Lower leg skin (tissue), 3 donors: ENCODE data around the gene KRT16.

Experiments used
- CTCF ChIP-seq, 3 donors: fragments of 450-650 bp; IDR thresholded peaks; one replicate each; pipeline ENCODE4 v1.5.1; 2016; ENCODE audit warnings: antibody characterized with exemption in 3 of 3, mild to moderate bottlenecking in 3 of 3, moderate library complexity in 2 of 3
- POLR2A ChIP-seq, 2 donors: fragments of 450-650 bp; IDR thresholded peaks; one replicate each; pipeline ENCODE4 v1.6.1; 2016 to 2017; ENCODE audit warnings: antibody characterized with exemption in 2 of 2, mild to moderate bottlenecking in 1 of 2, moderate library complexity in 1 of 2

- TF ChIP-seq CTCF (IDR thresholded peaks at IDR 0.05), result no peak
- TF ChIP-seq POLR2A (IDR thresholded peaks at IDR 0.05), result no peak
Measured at GRCh38 chr17:41634639-41635038, 22.1 kb upstream of the KRT16 start.
